Measurements from ENCODE around the gene PIGO. TPM values are rescaled to one million over a fixed set of nuclear protein-coding genes. Genes with fewer than 3 reads are reported as not detected.

PIGO gene
- total RNA-seq, 1 donor from 2014 or later = 8.5 TPM

- DNase-seq (ENCODE audit: missing footprints) (no peak), ATAC-seq (no peak)
- intact Hi-C loops (cut with DNase I) = no loop called here
Measured at GRCh38 chr9:35108946-35109575, 12.7 kb upstream of the PIGO start.

- no peak for ATAC-seq
- DNase-seq (ENCODE audit: missing footprints) = no peak
- intact Hi-C loops (cut with DNase I) = no loop called here
Measured at GRCh38 chr9:35108461-35108860, 12.1 kb upstream of the PIGO start.

DNA sequence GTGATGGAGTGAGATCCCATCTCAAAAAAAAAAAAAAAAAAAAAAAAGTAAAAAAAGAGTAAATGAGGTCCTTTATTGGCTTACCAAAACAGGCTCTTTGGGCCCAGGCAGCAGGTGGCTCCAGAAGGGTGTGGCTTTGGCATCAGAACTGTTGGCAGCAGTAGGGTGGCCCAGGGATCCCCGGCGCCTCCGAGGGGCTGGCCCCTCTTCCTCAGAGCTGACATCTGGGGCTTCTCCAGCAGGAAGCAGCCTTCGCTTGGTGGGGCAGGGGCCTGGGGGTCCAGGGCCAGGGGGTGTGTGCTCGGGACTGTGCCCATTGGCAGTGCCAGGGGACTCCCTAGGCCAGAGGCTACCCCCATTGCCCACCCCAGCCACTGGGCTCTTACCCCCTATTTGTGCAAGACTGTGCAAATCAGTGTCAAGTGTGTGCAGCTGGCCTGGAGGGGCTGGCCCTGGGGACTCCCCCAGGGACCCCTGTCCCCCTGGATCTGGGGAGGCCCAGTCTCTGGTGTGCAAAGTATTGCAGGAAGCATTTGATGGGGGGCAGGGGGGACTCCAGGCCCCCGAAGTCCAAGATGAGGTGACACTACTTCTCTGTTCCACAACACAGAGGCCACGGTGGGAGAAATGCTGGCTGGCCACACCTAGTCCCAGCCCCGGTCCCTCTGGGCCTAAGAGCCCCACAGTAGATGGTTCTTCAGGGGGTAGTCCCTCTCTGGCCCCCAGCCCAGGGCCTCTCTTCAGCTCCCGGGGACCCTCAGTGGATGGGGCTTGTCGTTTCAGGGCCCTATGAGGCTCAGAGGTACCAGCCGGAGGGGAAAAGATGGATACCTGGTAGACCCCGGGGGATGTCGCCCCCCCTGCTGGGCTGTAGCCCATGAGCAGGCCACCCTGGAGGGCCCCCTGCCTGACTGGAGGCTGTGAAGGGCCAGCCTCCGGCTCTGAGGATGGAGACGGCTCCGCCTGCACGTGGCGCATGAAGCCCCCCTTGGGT, 11.2 kb upstream of the PIGO start:
- no peak for ATAC-seq
- DNase-seq (ENCODE audit: missing footprints) = no peak
- intact Hi-C loops (cut with DNase I) = no loop called here

DNA sequence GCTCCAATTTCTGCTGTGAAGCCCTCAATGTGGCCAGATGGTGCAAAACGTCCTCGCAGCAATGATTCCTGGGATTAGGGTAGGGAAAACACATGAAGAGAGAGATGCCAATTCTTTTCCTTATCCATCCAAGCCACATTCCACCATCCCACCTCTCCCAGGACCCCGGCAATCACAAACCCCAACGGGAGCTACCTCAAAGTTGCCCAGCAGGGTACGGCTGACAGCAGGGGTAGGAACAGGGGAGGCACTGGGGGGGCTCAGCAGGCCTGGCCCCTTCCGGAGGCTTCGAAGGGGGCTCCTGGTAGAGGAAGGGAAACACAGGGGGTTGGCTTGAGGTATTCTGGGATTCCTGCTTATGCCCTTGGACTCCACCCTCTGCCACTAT, 9.9 kb upstream of the PIGO start:
- ATAC-seq (no peak), DNase-seq (ENCODE audit: missing footprints) (no peak)
- intact Hi-C loops (cut with DNase I) = no loop called here

- intact Hi-C loops (cut with DNase I) = no loop called here
- DNase-seq (ENCODE audit: missing footprints) = no peak
- ATAC-seq = no peak
Measured at GRCh38 chr9:35105571-35106342, 9.4 kb upstream of the PIGO start.

DNA sequence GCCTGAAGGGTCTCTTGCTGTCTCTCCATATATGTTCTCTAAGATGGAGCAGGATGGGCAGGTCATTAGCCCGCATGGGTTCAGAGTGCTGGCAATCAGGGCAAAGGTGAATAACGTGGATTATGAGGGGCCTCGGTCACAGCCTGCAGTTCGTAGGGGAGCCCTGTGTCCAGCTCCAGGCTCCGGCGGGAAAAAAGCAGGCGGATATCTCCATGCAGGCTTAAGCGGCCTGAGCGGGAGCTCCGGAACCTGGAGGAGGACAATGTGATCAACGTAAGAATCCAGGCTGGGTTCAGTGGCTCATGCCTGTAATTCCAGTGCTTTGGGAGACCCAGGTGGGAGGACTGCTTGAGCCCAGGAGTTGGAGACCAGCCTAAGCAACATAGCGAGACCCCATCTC, 8.7 kb upstream of the PIGO start:
- intact Hi-C loops (cut with DNase I) = no loop called here
- DNase-seq (ENCODE audit: missing footprints) (no peak), ATAC-seq (no peak)

DNA sequence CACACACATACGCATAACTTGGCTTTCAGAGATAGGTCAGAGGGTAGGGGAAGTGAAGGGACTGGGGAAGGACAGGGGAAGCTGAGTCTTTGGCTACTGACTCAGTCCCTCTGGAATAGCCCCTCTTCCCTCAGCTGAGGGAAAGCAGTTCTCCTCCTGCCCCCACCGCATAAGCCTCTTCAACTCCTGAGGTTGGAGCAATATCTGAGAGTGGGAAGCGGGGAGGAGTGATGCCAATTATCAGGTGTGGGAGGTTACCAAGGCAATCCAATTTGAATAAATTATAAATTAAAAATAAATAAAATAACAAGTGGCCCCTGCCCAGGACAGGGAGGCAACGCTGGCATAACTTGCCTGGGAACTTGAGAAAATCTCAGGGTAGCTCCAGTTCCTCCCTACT, 8.2 kb upstream of the PIGO start:
- intact Hi-C loops (cut with DNase I) = no loop called here
- DNase-seq (ENCODE audit: missing footprints) = no peak
- ATAC-seq = no peak

GRCh38 chr9:35103660-35104191, 7.3 kb upstream of the PIGO start:
- DNase-seq (ENCODE audit: missing footprints) (no peak), ATAC-seq (no peak)
- intact Hi-C loops (cut with DNase I) = no loop called here

- peak; percentile 95 for DNase-seq (ENCODE audit: missing footprints)
- intact Hi-C loops (cut with DNase I) = no loop called here
- peak; percentile 95 for ATAC-seq
Measured at GRCh38 chr9:35102769-35103659, 6.6 kb upstream of the PIGO start, which contains the start of gene STOML2. TSS of gene STOML2 (minus strand) at chr9:35103131. CDS start at chr9:35103094, 37 bp downstream.

DNA sequence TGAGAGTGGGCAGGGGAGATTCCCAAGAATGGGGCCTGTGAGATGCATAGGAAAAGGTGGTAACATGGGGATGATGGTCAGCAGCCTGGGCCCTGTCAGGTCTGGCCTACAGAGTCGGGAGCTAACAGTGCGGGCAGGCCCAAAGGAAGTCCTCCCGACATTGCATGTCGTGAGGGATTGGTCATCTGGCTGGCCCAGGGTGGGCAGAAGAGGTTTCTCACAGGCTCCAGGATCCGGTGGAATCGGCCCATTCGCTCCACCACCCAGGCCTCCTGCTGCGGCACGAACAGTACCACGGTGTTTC, 6.0 kb upstream of the PIGO start:
- intact Hi-C loops (cut with DNase I) = no loop called here
- ATAC-seq = no peak
- no peak for DNase-seq (ENCODE audit: missing footprints)

- DNase-seq (ENCODE audit: missing footprints) (no peak), ATAC-seq (no peak)
- intact Hi-C loops (cut with DNase I) = loop anchor here (2.0 to 5.0 kb wide), 2 partner anchors 25 to 200 kb away; partner anchors contain the start of gene VCP
Measured at GRCh38 chr9:35097573-35097972, 1.2 kb upstream of the PIGO start.

- ATAC-seq (no peak), DNase-seq (ENCODE audit: missing footprints) (no peak)
- intact Hi-C loops (cut with DNase I) = no loop called here
Measured at GRCh38 chr9:35091536-35091935, 4.9 kb downstream of the PIGO start.

GRCh38 chr9:35089434-35089833, 7.0 kb downstream of the PIGO start:
- intact Hi-C loops (cut with DNase I) = no loop called here

GRCh38 chr9:35085078-35085477, 11.3 kb downstream of the PIGO start:
- ATAC-seq (no peak), DNase-seq (ENCODE audit: missing footprints) (no peak)
- intact Hi-C loops (cut with DNase I) = no loop called here

More at GRCh38 chr9:35089434-35089833, 7.0 kb downstream of the PIGO start:
- no peak for DNase-seq (ENCODE audit: missing footprints)
- no peak for ATAC-seq

DNA sequence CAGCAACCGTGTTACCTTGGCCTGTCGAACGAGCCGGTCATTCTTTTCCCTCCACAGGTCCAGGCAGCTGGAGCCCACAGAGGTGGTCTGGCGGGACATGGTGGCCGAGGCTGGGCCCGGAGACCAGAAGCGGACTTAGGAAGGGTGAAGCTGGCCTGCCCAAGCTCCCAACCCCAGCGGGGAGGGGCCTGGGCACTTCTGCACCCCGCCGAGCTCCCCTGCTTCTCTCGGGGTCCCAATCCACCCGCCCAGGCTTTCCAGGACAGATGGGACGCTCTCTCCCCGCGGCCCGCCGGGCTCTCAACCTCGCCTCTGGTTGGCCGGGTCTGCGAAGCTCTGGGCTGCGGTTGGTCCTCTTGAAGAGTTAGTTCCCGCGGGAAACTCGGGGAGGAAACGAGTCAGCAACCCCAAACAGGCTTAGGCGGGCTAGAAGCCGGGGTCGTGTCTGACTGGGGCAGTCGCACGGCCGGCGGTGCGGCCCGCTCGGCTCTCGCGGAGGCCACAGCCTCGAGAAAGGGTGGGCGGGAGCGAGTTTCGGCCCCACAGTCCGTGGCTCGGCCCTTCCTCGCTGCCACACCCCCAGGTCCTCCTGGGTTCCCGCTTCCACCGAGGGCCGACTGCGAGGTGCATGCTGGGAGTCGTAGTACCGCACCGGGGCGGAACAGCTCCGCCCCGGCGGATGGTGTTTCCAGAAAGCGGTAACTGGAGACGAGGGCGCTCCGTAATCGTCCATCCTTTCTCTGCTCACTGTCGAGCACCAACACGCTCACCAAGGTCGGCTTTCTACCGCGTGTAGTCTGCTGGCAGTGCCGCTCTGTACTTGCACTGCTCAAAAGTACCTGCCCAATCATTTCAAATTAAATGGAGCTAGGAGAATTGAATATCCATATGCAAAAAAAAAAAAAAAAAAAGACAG, 16.7 kb downstream of the PIGO start, which contains the start of gene FANCG:
TSS of gene FANCG (minus strand) at position 517 of the 916 bp plus-strand sequence. CDS start at position 99, 418 bp downstream.
- peak; percentile 97 for DNase-seq (ENCODE audit: missing footprints)
- peak; percentile 99 for ATAC-seq
- intact Hi-C loops (cut with DNase I) = loop anchor here (1.0 kb wide), 1 partner anchor 17 kb away; the partner anchor contains the start of gene PIGO

GRCh38 chr9:35079041-35079425, 17.4 kb downstream of the PIGO start:
- ATAC-seq (no peak), DNase-seq (ENCODE audit: missing footprints) (no peak)
- intact Hi-C loops (cut with DNase I) = no loop called here

DNA sequence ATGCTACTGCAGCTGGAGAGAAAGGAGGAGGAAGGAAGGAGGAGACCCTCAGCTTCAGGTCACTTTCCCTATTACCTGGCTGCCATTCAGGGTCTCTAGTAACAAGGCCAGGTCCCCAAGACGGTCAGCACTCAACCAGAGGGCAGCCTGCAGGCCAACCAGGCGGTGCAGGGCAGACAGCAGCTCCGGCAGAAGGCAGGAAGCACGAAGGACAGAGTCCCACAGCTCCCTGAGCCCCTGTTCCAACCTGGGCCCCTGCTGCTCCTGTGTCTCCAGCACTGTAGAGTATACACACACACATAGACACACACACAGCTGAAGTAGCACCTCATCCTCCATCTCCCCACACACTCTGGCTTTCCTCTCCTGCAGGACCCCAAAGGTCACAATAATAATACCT, 18.3 kb downstream of the PIGO start:
- DNase-seq (ENCODE audit: missing footprints) (no peak), ATAC-seq (no peak)
- intact Hi-C loops (cut with DNase I) = no loop called here

Measured in Right ventricle myocardium inferior (tissue), 1 donor.